ENCODE results near the gene CAP1. TPM values are rescaled to one million over a fixed set of nuclear protein-coding genes. Genes with fewer than 3 reads are reported as not detected.

CAP1 gene
- total and polyA plus RNA-seq, 8 donors, result 150 to 501 (median 167) TPM

GRCh38 chr1:40094466-40095110 lies 54.1 kb downstream of the CAP1 start:
- Histone ChIP-seq H3K27me3 (no peaks in the 10 kb centered on the region), H3K36me3 (peaks cover 0 to 26% of the 10 kb centered on the region in 2 donors), H3K27ac (peak overlapping the region; percentile 55 to 84), H3K9me3 (no peaks in the 10 kb centered on the region), H3K4me1 (peaks cover 0 to 48% of the 10 kb centered on the region in 2 donors), H3K4me3 (no peak overlapping the region)
- ATAC-seq, result no peak
- TF ChIP-seq CTCF (IDR thresholded peaks at IDR 0.05), result no peak
- intact Hi-C loops (cut with DNase I), result no loop called here
- DNase-seq, result no peak

GRCh38 chr1:40095806-40096205 lies 55.3 kb downstream of the CAP1 start:
- H3K4me1 ChIP-seq, result peaks cover 0 to 48% of the 10 kb centered on the region in 2 donors
- peak overlapping the region in 1 of 2 donors; percentile 84 for H3K27ac ChIP-seq
- TF ChIP-seq CTCF (IDR thresholded peaks at IDR 0.05), result no peak
- no peaks in the 10 kb centered on the region for H3K27me3 ChIP-seq
- intact Hi-C loops (cut with DNase I), result no loop called here
- H3K9me3 ChIP-seq, result no peaks in the 10 kb centered on the region
- H3K4me3 ChIP-seq, result peak overlapping the region in 1 of 2 donors; percentile 67
- DNase-seq (no peak), ATAC-seq (no peak)
- H3K36me3 ChIP-seq, result peaks cover 0 to 14% of the 10 kb centered on the region in 2 donors

DNA sequence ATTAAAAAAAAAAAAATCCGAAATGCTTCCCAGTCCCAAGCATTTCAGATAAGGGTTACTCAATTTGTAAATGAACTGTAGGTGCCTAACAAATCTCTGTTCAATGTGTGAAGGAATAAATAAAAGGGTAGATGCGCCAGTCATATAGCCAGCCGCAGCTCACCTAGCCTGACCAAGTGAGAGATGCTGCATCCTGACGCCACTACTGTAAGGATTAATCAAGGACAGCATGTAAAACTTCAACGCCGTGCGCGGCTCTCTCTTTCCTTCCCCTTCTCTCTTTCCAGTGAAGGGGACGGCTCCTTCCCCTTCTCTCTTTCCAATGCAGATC lies 56.1 kb downstream of the CAP1 start:
- H3K4me3 ChIP-seq, result peak overlapping the region; percentile 67 to 79
- H3K9me3 ChIP-seq, result no peaks in the 10 kb centered on the region
- H3K27ac ChIP-seq, result peak overlapping the region; percentile 50 to 84
- no peaks in the 10 kb centered on the region for H3K27me3 ChIP-seq
- TF ChIP-seq CTCF (IDR thresholded peaks at IDR 0.05), result no peak
- peaks cover 0 to 48% of the 10 kb centered on the region in 2 donors for H3K4me1 ChIP-seq
- intact Hi-C loops (cut with DNase I), result no loop called here
- DNase-seq (no peak), ATAC-seq (peak; percentile 43)
- peaks cover 0 to 6% of the 10 kb centered on the region in 2 donors for H3K36me3 ChIP-seq

DNA sequence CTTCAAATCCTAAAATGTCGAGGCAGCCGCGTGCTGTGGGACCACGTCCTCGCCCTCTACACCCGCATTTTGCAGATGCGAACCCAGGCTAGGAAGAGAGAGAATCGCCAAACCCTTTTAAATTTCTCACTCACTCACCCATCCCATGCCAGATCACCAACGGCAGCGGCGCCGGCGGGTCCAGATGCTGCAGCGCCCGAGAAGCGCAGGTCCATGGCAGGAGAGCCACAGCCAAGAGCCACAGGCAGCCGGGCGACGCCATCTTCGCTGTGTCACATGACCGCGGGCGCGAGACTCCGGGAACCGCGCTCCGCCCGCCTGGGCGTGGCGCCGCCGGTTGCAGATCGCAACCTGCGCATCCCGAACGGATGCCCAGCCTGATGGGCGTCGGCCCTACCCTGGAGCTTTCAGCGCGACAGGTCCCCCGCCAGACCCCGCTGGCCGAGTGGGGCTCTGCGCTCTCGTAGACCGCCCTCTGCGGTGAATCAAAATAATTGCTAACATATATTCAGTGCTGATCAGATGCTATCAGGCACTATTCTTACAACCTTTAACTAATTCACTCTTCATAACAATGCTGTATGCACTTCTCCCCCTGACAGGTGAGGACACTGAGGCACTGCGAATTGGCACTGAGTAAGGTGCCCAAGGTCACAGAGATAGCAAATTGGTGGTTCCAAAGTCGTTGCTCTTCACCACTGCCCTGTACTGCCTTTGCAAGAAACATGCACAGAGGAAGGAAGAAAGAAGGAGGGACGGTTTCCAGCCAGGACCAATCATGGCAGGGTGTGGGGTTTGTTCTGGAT lies 56.7 kb downstream of the CAP1 start, which contains the start of gene PPT1:
Gene PPT1, minus strand, starts transcription at position 276 of the 806 bp plus-strand sequence. Its CDS starts 14 bp downstream, at position 262.
- DNase-seq, result peak; percentile 52 to 98 (median 80)
- H3K9me3 ChIP-seq, result no peaks in the 10 kb centered on the region
- ATAC-seq, result peak; percentile 97
- peak within 1 kb of the TSS; percentile 50 to 84 for H3K27ac ChIP-seq
- H3K4me3 ChIP-seq, result peak within 1 kb of the TSS; percentile 67 to 79
- H3K27me3 ChIP-seq, result no peaks in the 10 kb centered on the region
- peaks cover 0 to under 1% of the 10 kb centered on the region in 2 donors for H3K36me3 ChIP-seq
- peaks cover 0 to 48% of the 10 kb centered on the region in 2 donors for H3K4me1 ChIP-seq
- TF ChIP-seq CTCF (IDR thresholded peaks at IDR 0.05), result no peak
- intact Hi-C loops (cut with DNase I), result no loop called here

DNA sequence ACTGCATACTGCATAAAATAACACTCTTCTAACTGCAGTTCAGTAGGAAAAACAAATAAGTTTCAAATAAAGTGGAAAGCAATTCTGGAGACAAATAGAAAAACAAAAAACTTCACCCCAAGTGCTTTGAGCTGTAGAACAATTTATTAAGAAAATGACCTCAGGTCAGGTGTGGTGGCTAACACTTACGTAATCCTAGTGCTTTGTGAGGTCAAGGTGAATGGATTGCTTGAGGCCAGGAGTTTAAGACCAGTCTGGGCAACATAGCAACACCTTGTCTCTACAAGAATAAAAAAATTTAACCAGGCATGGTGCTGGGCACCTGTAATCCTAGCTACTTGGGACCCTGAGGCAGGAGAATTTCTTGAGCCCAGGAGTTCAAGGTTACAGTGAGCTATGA lies 61.5 kb downstream of the CAP1 start:
- H3K4me1 ChIP-seq, result peaks cover 0 to 8% of the 10 kb centered on the region in 2 donors
- H3K9me3 ChIP-seq, result peaks cover 0 to 6% of the 10 kb centered on the region in 2 donors
- no peaks in the 10 kb centered on the region for H3K27me3 ChIP-seq
- intact Hi-C loops (cut with DNase I), result no loop called here
- no peak overlapping the region for H3K27ac ChIP-seq
- no peak for TF ChIP-seq CTCF (IDR thresholded peaks at IDR 0.05)
- H3K4me3 ChIP-seq, result no peak overlapping the region
- DNase-seq (no peak), ATAC-seq (peak; percentile 35)
- H3K36me3 ChIP-seq, result no peaks in the 10 kb centered on the region

All from left lung (tissue), 10 donors.